Measurements from ENCODE around the gene FKBP5. TPM values are rescaled to one million over a fixed set of nuclear protein-coding genes. Genes with fewer than 3 reads are reported as not detected.

Gene FKBP5
- total and polyA plus RNA-seq, 9 of the 15 experiments (the other 6 are each of a cell fraction or from before 2014, with no cell fraction given): 32.7 to 151 (median 75.0) TPM

- no peak for TF ChIP-seq DACH1 (IDR thresholded peaks at IDR 0.05; ENCODE audit: partially characterized antibody)
- TF ChIP-seq ZBTB34 (CRISPR knock-in tag; IDR thresholded peaks at IDR 0.05): no peak
- TF ChIP-seq ZNF76 (CRISPR knock-in tag; IDR thresholded peaks at IDR 0.05; ENCODE audit: borderline replicate concordance): no peak
Measured at GRCh38 chr6:35725081-35725708, 36.5 kb upstream of the FKBP5 start (continued).

- TF ChIP-seq ZNF583 (CRISPR knock-in tag; IDR thresholded peaks at IDR 0.05) (no peak), ZNF398 (CRISPR knock-in tag; IDR thresholded peaks at IDR 0.05) (no peak), MXI1 (IDR thresholded peaks at IDR 0.05; ENCODE audit: low read depth, low read length) (no peak), PURB (CRISPR knock-in tag; IDR thresholded peaks at IDR 0.05; ENCODE audit: low read depth) (no peak), EHMT2 (IDR thresholded peaks at IDR 0.05) (no peak), FOXM1 (IDR thresholded peaks at IDR 0.05; ENCODE audit: low read depth) (no peak), FOXM1 (CRISPR knock-in tag; IDR thresholded peaks at IDR 0.05; ENCODE audit: low read depth) (no peak), ZNF766 (CRISPR knock-in tag; conservative IDR thresholded peaks at IDR 0.05) (no peak)
- Histone ChIP-seq H3K4me2 (ENCODE audit: insufficient read depth, low read length) (no peak overlapping the region), H3K9ac (ENCODE audit: insufficient read depth in 1 of 2, low read depth in 2 of 2, low read length in 2 of 2) (peak overlapping the region in 1 of 2 experiments; percentile 76; a peak in 1 of 4 replicates), H3K27me3 (ENCODE audit: control insufficient read depth in 2 of 2, insufficient read depth in 2 of 2, low read length in 2 of 2) (no peaks in the 10 kb centered on the region), H3K4me1 (replicated peaks in 1 of 2; ENCODE audit: control insufficient read depth in 2 of 2, insufficient read depth in 2 of 2, low read length in 2 of 2) (peaks cover 54 to 60% of the 10 kb centered on the region in 2 experiments), H3K9me3 (replicated peaks; ENCODE audit: control insufficient read depth, insufficient read depth, low read depth, low read length) (no peaks in the 10 kb centered on the region), H3K79me2 (ENCODE audit: control insufficient read depth, insufficient read depth, low read length) (no peaks in the 10 kb centered on the region; the same call in 2 of the 3 replicates), H3K4me3 (no peak overlapping the region), H4K20me1 (replicated peaks; ENCODE audit: control insufficient read depth, insufficient read depth, low read length) (no peaks in the 10 kb centered on the region), H2AFZ (ENCODE audit: low read depth, low read length) (0 out of 2 replicates have a peak overlapping the region, but pooled peaks have one; percentile 48), H3K36me3 (ENCODE audit: control insufficient read depth, insufficient read depth, low read length) (no peaks in the 10 kb centered on the region), H3K9me1 (ENCODE audit: control insufficient read depth, insufficient read depth, low read length) (no peaks in the 10 kb centered on the region), H3K27ac (ENCODE audit: extremely low read depth, low read depth, low read length) (no peak overlapping the region)
- DNase-seq (ENCODE audit: extremely low read depth in 1 of 4, low spot score in 3 of 4) (no peak), FAIRE-seq (no peak), ATAC-seq (no peak)
- in situ Hi-C loops (cut with MboI) (no loop called here), intact Hi-C loops (cut with micrococcal nuclease) (no loop called here)
- ChIA-PET CTCF (ENCODE audit: low intra/inter-chr PET ratio) (no interaction called here), POLR2A (interaction anchor here (0.6 to 1.9 kb wide), 5 partner anchors 9 to 141 kb away, joined by 3 to 5 read pairs (median 4); no protein-coding TSS in a partner anchor)
- no TSS peak for BruUV-seq (replicated peaks)
- 23% methylated on average over 2 of the region's 2 CpGs for WGBS (ENCODE audit: insufficient coverage, low coverage, missing lambda C conversion rate)
Measured at GRCh38 chr6:35724471-35724870, 35.8 kb upstream of the FKBP5 start.
